ENCODE results near the gene MRPL44.

GRCh38 chr2:223943135-223943534, 14.1 kb upstream of the MRPL44 start:
- TF ChIP-seq CTCF (IDR thresholded peaks at IDR 0.05) (no peak), EP300 (IDR thresholded peaks at IDR 0.05) (no peak), POLR2AphosphoS5 (IDR thresholded peaks at IDR 0.05) (no peak), POLR2A (IDR thresholded peaks at IDR 0.05; ENCODE audit: low read depth) (no peak)
